ENCODE results near the gene ZC3H10. TPM values are rescaled to one million over a fixed set of nuclear protein-coding genes. Genes with fewer than 3 reads are reported as not detected.

The ZC3H10 gene
- total and polyA plus RNA-seq, 2 of the 13 experiments (the other 11 are each of a cell fraction or from before 2014, with no cell fraction given) = 0.70 to 2.3 TPM

DNA sequence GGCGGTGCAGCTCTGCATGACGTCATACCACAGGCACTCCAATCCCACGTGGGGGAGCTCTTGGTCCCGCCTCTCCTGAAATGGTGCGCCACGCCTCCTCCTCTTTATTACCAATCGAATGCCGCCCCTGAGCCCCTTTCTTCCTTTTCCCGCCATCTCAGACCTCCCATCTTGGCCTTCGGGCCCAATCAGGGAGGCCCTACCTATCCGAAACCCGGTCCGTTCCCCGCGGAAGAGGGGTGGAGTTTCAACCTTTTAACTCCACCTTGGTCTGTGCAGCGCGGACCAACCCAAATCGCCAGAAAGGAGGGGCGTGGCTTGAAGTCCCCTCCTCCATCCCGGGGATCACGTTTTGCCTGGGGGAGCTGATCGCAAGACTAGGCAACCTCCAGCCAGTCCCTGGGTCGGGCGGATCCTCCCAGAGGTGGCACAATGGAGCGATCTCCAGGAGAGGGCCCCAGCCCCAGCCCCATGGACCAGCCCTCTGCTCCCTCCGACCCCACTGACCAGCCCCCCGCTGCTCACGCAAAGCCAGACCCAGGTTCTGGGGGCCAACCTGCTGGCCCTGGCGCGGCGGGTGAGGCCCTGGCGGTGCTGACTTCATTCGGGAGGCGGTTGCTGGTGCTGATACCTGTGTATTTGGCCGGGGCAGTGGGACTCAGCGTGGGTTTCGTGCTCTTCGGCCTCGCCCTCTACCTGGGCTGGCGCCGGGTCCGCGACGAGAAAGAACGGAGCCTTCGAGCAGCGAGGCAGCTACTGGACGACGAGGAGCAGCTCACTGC is 10.0 kb downstream of the ZC3H10 start, which contains the start of gene ESYT1 (continued):
- TF ChIP-seq NFKB2 (CRISPR knock-in tag; IDR thresholded peaks at IDR 0.05; ENCODE audit: borderline replicate concordance) (peak; percentile 46; the same call in 1 of the 2 replicates), RXRA (CRISPR knock-in tag; IDR thresholded peaks at IDR 0.05) (peak; percentile 13; the same call in 1 of the 2 replicates), NRL (CRISPR knock-in tag; IDR thresholded peaks at IDR 0.05; ENCODE audit: borderline replicate concordance) (0 out of 2 replicates have a peak, but pooled peaks have one; percentile 54), TEAD3 (CRISPR knock-in tag; optimal IDR thresholded peaks at IDR 0.05; ENCODE audit: borderline replicate concordance) (peak; percentile 7), ZNF883 (CRISPR knock-in tag; IDR thresholded peaks at IDR 0.05; ENCODE audit: not compliant biosample characterization) (peak; percentile 46), ZNF441 (CRISPR knock-in tag; IDR thresholded peaks at IDR 0.05; ENCODE audit: borderline replicate concordance) (0 out of 2 replicates have a peak, but pooled peaks have one; percentile 27), ZNF260 (CRISPR knock-in tag; IDR thresholded peaks at IDR 0.05; ENCODE audit: borderline replicate concordance, low read depth) (no peak), ASH2L (IDR thresholded peaks at IDR 0.05; ENCODE audit: insufficient read length, low read depth, low read length) (peak; percentile 53), ATF1 (CRISPR knock-in tag; IDR thresholded peaks at IDR 0.05) (peak; percentile 87), THAP8 (CRISPR knock-in tag; IDR thresholded peaks at IDR 0.05; ENCODE audit: borderline replicate concordance) (no peak), STAG1 (CRISPR knock-in tag; IDR thresholded peaks at IDR 0.05) (peak; percentile 4; the same call in 1 of the 2 replicates), ZNF18 (CRISPR knock-in tag; IDR thresholded peaks at IDR 0.05; ENCODE audit: insufficient replicate concordance) (peak; percentile 51), NFIB (CRISPR knock-in tag; IDR thresholded peaks at IDR 0.05; ENCODE audit: borderline replicate concordance) (no peak), NFATC3 (CRISPR knock-in tag; IDR thresholded peaks at IDR 0.05) (0 out of 2 replicates have a peak, but pooled peaks have one; percentile 45), IKZF4 (CRISPR knock-in tag; IDR thresholded peaks at IDR 0.05; ENCODE audit: borderline replicate concordance, low read depth, not compliant biosample characterization) (no peak)
- TF ChIP-seq, protein P1, sequence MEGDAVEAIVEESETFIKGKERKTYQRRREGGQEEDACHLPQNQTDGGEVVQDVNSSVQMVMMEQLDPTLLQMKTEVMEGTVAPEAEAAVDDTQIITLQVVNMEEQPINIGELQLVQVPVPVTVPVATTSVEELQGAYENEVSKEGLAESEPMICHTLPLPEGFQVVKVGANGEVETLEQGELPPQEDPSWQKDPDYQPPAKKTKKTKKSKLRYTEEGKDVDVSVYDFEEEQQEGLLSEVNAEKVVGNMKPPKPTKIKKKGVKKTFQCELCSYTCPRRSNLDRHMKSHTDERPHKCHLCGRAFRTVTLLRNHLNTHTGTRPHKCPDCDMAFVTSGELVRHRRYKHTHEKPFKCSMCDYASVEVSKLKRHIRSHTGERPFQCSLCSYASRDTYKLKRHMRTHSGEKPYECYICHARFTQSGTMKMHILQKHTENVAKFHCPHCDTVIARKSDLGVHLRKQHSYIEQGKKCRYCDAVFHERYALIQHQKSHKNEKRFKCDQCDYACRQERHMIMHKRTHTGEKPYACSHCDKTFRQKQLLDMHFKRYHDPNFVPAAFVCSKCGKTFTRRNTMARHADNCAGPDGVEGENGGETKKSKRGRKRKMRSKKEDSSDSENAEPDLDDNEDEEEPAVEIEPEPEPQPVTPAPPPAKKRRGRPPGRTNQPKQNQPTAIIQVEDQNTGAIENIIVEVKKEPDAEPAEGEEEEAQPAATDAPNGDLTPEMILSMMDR (CRISPR knock-in tag; IDR thresholded peaks at IDR 0.05) = peak; percentile 42

Data from HepG2 (cell line).